Tibial nerve (tissue), 3 donors: Measurements from ENCODE around the gene RMI2.

Experiments used
- CTCF ChIP-seq, 5 experiments: fragments of 200-600 bp in 3 of 5; fragments of 450-650 bp in 2 of 5; sonication (generic) in 3 of 5; IDR thresholded peaks; one replicate each; pipeline ENCODE4 v1.5.1; 2016 to 2019; ENCODE audit warnings: antibody characterized with exemption in 5 of 5, mild to moderate bottlenecking in 3 of 5, moderate library complexity in 2 of 5
- POLR2A ChIP-seq, 2 donors: fragments of 450-650 bp; IDR thresholded peaks; one replicate each; pipeline ENCODE4 v1.6.1; 2017; ENCODE audit warnings: antibody characterized with exemption in 2 of 2, mild to moderate bottlenecking in 2 of 2, moderate library complexity in 2 of 2

- TF ChIP-seq CTCF (IDR thresholded peaks at IDR 0.05) (no peak), POLR2A (IDR thresholded peaks at IDR 0.05) (no peak)
Measured at GRCh38 chr16:11316331-11317015, 28.8 kb upstream of the RMI2 start.
